Bronchial epithelial cell (primary cell): Measurements from ENCODE around the gene BLM. TPM values are rescaled to one million over a fixed set of nuclear protein-coding genes. Genes with fewer than 3 reads are reported as not detected.

Experiments used
- DNase-seq: peaks from one replicate; pipeline ENCODE4 v3.0.0-alpha.2; 2010; ENCODE audit warnings: low read depth
- FAIRE-seq: peaks from 2 replicates; lab custom pipeline; 2011; peaks lifted over from hg19 to GRCh38; lab: Jason Lieb, UNC
- H3K27me3 ChIP-seq: 2 replicates; pipeline ENCODE4 v1.5.1; 2011; ENCODE audit warnings: low read length; ENCODE audit not compliant: control insufficient read depth, insufficient read depth
- H3K36me3 ChIP-seq: 2 replicates; pipeline ENCODE4 v1.5.1; 2011; ENCODE audit warnings: low read length; ENCODE audit not compliant: control insufficient read depth, insufficient read depth
- H3K4me3 ChIP-seq: 2 replicates; pipeline ENCODE4 v1.5.1; 2011; ENCODE audit warnings: mild to moderate bottlenecking, low read depth, low read length, control low read depth
- CTCF ChIP-seq: IDR thresholded peaks from 2 replicates; pipeline ENCODE4 v1.5.1; 2011; ENCODE audit warnings: mild to moderate bottlenecking, moderate library complexity, low read length, control low read depth, inconsistent platforms; ENCODE audit not compliant: insufficient read depth, severe bottlenecking
- total RNA-seq: library from RNA; depleted of rRNA; stranded (reverse); fragments of >200 nt; gene quantifications from 2 replicates; pipeline ENCODE4 v1.2.1, GENCODE V29; 2014

The BLM gene
- total RNA-seq, 1 donor from 2014 or later = 0.26 TPM

- H3K36me3 ChIP-seq = no peaks in the 10 kb centered on the region
- FAIRE-seq (no peak), DNase-seq (no peak)
- H3K27me3 ChIP-seq = no peaks in the 10 kb centered on the region
- no peak for TF ChIP-seq CTCF
- no peak overlapping the region for H3K4me3 ChIP-seq
These were observed 100.2 kb downstream of the BLM start for GRCh38 chr15:90817117-90818057.

- no peaks in the 10 kb centered on the region for H3K27me3 ChIP-seq
- DNase-seq = no peak
- H3K36me3 ChIP-seq = no peaks in the 10 kb centered on the region
- TF ChIP-seq CTCF = no peak
- no peak overlapping the region for H3K4me3 ChIP-seq
- FAIRE-seq = no peak
These were observed 101.4 kb downstream of the BLM start for GRCh38 chr15:90818251-90819210.

- Histone ChIP-seq H3K36me3 (no peaks in the 10 kb centered on the region), H3K27me3 (no peaks in the 10 kb centered on the region), H3K4me3 (no peak overlapping the region)
- FAIRE-seq (no peak), DNase-seq (no peak)
- no peak for TF ChIP-seq CTCF
These were observed 102.2 kb downstream of the BLM start for GRCh38 chr15:90819390-90819789.

- DNase-seq = no peak
- no peak for TF ChIP-seq CTCF
- FAIRE-seq = no peak
- no peaks in the 10 kb centered on the region for H3K36me3 ChIP-seq
- H3K27me3 ChIP-seq = no peaks in the 10 kb centered on the region
- no peak overlapping the region for H3K4me3 ChIP-seq
These were observed 102.7 kb downstream of the BLM start for GRCh38 chr15:90819850-90820249.

- no peak for TF ChIP-seq CTCF
- H3K4me3 ChIP-seq = no peak overlapping the region
- no peaks in the 10 kb centered on the region for H3K27me3 ChIP-seq
- H3K36me3 ChIP-seq = no peaks in the 10 kb centered on the region
- FAIRE-seq (no peak), DNase-seq (no peak)
These were observed 103.3 kb downstream of the BLM start for GRCh38 chr15:90820481-90820880.
